NCI-H2081 treated with DMSO at 0.1 percent for 48 hours (cell line): ENCODE measurements around the gene PRCC.

ENCODE experiments used
- DNase-seq: peaks from one replicate; lab custom pipeline; 2025; lab: John Stamatoyannopoulos, UW

PRCC gene

GRCh38 chr1:156767101-156767878 is at the start of gene PRCC:
PRCC (plus strand) TSS chr1:156767535; CDS start chr1:156767772, 237 bp downstream.
- peak; percentile 100 for DNase-seq

DNA sequence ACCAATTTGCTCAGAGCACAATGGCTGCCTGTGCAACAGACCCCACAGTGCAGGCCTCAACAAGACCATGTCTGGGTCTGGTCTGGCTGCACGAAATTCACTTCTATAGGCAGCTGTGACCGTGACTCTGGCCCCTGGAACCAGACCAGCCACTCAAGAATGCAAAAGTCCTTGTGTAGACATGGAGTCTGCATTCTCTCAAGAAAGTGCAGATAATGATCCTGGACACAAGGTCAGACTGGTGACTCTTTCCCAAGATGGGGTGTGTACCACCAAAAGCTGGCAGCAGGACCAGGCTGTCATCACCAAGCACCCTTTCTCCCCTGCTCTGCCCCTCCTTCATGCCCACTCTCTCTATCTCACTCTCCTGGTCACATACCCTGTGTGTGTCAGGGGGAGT is 46.2 kb upstream of the PRCC start:
- DNase-seq, result no peak

DNA sequence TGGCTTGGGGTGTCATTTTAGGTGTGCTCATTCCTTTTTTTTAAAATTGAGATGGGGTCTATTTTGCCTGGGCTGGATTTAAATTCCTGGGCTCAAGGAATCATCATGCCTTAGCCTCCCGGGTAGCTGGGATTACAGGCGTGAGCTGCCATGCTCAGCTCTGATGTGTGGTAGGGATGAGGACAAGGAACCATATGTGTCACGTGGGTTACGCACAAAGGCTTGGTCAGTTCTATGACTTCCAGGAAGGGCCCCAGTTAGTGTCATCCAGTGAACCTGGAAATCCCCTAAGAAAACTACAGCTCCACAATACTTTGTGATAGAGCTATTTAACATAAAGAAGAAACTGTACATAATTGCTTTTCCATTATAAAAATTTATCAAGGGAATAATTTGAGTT is 45.8 kb upstream of the PRCC start:
- no peak for DNase-seq

GRCh38 chr1:156725683-156726280 is 41.6 kb upstream of the PRCC start:
- DNase-seq, result peak; percentile 75

DNA sequence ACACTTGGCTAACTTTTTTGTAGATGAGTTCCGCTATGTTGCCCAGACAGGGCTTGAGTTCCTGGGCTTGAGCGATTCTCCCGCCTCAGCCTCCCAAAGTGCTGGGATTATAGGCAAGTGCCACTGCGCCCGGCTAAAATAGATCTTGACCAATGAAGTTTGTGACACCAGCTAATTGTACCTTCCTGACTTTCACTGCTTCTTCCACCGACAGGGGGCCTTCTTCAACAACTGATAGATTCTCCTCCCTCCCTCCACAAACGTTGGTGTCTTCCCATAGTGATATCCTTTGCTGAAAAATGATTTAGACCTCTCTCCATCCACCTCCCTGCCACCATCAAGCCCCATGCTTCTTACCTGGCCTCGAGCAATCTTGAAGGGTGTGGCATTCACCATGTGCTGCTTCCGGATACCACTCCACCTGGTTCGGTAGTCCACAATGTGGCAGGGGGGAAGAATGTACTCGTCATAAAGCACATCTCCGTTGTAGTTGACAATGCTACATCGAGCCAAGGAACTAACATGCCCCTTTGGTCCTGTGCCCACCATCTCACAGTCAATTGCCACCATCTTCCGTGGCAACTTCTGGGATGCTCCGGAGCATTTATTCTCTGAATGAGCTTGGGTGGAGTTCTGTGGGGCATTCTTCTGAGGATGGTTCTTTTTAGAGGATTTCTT is 40.6 kb upstream of the PRCC start:
- DNase-seq, result peak; percentile 29

GRCh38 chr1:156727492-156727891 is 39.8 kb upstream of the PRCC start:
- DNase-seq, result no peak

DNA sequence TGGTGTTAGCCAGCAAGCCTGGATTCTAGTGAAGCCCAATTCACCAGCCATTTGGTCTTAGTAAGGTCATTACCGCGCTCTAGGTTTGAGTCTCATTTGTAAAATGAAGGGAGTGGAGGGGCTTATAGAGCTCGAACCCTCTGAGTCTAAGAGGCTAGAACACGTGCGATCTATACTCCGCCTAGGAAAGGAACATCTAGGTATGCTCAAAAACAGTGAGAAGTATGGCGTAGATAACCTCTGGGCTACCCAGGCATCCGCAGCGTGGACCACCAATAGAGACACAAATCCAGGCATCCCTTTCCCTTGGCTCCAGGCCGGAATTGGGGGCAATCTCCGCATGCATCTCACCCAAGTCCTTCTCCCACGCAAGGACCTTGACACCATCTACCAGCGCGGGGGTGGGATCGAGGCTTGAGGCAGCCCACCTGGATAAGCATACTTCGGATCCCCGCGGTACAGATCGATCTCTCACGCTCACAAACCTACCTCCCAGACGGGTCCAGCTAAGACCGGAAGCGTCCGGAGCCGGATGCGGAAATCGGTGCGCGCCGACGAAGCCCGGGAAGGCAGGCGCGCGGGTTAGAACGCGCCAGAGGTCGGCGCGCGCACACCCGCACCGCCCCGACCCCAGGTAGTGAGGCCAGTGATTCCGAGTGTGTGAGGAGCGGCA is 39.3 kb upstream of the PRCC start, which contains the start of gene METTL25B:
TSS of gene METTL25B (plus strand) at position 544 of the 673 bp plus-strand sequence. CDS start 636 bp downstream, outside the sequence.
- peak; percentile 73 for DNase-seq

DNA sequence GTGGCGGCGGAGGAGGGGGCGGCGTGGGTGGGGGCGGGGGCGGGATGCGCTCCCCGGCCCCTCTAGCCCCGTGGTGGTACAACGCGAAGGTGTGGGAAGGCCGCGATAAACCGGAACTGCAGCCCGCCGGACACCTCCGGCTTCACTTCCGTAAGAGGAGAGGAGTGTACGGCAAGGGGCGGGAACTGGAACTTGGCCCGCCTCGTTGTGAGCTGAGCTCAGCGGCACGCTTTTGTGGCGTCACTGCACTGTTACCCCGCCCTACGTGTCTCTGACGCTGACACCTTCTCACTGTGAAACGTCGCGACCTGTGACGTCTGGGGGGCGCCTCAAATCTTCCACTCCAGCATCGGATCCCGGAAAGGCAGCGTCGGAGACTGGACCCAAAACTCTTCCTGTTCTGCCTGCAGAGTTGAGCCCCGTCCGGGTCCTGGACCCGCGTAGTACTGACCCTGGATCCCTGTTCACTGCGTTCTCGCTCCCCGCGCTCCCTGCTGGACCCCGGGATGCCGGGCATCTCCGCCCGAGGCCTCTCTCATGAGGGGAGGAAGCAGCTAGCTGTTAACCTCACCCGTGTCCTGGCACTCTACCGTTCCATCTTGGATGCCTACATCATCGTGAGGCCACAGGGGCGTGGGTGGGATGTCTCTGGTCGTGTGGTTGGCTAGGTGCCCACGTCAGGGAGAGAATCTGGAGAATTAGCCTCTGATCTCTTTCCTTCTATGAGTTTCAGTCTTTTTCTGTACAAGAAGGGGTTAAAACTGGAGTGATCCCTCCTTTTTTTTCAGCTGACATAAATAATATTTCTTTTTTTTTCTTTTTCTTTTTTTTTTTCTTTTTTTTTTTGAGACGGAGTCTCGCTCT is 38.5 kb upstream of the PRCC start, which contains the start of gene ISG20L2:
TSS of gene ISG20L2 (minus strand) at position 168 of the 864 bp plus-strand sequence. CDS start 1,114 bp downstream, outside the sequence.
- DNase-seq, result peak; percentile 98

DNA sequence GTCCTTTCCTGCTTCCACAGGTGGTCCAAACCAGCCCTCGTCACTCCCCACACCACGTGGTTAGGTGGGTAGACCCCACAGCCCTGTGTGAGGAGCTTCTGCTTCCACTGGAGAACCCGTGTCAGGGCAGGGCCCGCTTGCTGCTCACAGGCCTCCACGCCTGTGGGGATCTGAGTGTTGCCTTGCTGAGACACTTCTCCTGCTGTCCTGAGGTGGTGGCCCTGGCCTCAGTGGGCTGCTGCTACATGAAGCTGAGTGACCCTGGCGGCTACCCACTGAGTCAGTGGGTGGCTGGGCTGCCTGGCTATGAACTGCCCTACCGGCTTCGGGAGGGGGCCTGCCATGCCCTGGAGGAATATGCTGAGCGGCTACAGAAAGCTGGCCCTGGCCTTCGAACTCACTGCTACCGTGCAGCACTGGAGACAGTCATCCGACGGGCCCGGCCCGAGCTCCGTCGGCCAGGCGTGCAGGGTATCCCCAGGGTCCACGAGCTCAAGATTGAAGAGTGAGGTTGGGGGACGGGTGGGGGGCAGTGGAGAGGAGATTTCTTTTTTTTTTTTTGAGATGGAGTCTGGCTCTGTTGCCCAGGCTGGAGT is 33.2 kb upstream of the PRCC start:
- no peak for DNase-seq

- DNase-seq, result no peak
Measured at GRCh38 chr1:156738407-156738806, 28.9 kb upstream of the PRCC start.

DNA sequence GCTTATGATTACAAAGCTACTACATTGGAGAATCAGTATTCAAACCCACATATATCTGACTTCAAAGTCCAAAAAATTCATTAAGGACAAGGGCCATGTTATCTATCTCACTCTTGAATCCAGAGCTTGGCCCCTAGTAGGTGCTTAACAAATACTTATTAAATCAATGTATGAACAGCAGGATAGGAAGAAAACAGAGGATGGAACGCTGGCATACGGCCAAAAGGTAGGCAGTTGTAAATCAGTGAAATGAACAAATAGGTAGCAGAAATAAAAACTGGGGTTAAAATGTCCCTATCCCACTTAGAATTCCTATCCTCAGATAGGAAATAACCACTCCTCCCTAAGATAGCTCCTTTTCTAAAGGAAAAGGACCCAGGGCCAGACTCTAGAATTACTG is 28.4 kb upstream of the PRCC start:
- no peak for DNase-seq

- no peak for DNase-seq
Measured at GRCh38 chr1:156740237-156740740, 27.0 kb upstream of the PRCC start.

- DNase-seq, result peak; percentile 100
Measured at GRCh38 chr1:156740741-156741480, 26.4 kb upstream of the PRCC start, which contains the start of gene MRPL24. MRPL24 (minus strand) TSS chr1:156741088; CDS start chr1:156738704, 2,384 bp downstream.

GRCh38 chr1:156741481-156741983 is 25.8 kb upstream of the PRCC start:
- DNase-seq, result no peak

DNA sequence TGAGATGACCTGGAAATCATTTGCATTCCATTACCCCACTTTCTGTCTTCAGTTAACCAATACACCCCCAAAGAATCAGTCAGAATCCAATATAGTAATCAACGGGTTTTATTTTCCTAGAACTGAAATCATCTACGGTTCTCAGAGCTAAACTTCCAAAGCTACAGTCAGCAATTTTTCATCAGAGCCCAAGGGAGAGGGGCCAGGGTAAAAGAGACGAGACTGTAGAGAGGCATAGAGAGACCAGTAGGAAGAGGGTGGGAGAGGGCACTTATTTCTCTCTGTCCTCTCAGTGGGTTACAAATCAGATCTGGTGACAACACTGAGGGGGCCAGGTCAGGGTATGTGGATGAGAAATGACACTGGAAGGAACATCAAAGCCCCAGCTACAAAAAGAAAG is 25.3 kb upstream of the PRCC start:
- no peak for DNase-seq

- DNase-seq, result no peak
Measured at GRCh38 chr1:156742801-156743200, 24.5 kb upstream of the PRCC start.

- DNase-seq, result no peak
Measured at GRCh38 chr1:156743367-156744302, 23.7 kb upstream of the PRCC start.

GRCh38 chr1:156744344-156744743 is 23.0 kb upstream of the PRCC start:
- no peak for DNase-seq
